Measurements from ENCODE around the gene NTN5.
"Not testable (repeated sequence)": the region's sequence is repeated elsewhere in the genome, so short reads cannot be mapped to it uniquely, and the experiment has no call there.

Gene NTN5

GRCh38 chr19:48663667-48664066 is 9.2 kb downstream of the NTN5 start:
- no peak overlapping the region for H3K27ac ChIP-seq

DNA sequence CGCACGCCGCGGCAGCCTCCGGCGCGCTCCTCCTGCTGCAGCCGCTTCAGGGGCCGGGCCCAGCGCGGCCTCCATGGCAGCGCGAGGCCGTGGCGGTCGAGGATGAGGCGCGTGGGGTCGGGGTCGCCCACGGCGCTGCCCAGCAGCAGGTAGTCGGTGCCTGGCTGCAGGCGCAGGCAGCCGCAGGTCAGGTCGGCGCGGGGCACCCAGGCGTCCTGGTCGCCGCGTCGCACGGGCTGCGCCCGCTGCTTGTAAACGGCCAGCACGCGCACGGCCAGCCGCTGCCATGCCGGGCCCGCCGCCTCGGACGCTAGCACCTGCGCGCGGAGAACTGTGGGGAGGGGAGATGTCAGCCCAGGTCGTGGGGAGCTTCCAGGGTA is 11.1 kb downstream of the NTN5 start:
- TF ChIP-seq CTCF (IDR thresholded peaks at IDR 0.05) = no peak
- TF ChIP-seq ZFX (IDR thresholded peaks at IDR 0.05; ENCODE audit: borderline replicate concordance) = no peak
- peak overlapping the region; percentile 69; the same call in 1 of the 2 replicates for H3K27ac ChIP-seq

More at GRCh38 chr19:48663667-48664066, 9.2 kb downstream of the NTN5 start:
- TF ChIP-seq ZFX (IDR thresholded peaks at IDR 0.05; ENCODE audit: borderline replicate concordance) = no peak
- TF ChIP-seq CTCF (IDR thresholded peaks at IDR 0.05) = no peak

DNA sequence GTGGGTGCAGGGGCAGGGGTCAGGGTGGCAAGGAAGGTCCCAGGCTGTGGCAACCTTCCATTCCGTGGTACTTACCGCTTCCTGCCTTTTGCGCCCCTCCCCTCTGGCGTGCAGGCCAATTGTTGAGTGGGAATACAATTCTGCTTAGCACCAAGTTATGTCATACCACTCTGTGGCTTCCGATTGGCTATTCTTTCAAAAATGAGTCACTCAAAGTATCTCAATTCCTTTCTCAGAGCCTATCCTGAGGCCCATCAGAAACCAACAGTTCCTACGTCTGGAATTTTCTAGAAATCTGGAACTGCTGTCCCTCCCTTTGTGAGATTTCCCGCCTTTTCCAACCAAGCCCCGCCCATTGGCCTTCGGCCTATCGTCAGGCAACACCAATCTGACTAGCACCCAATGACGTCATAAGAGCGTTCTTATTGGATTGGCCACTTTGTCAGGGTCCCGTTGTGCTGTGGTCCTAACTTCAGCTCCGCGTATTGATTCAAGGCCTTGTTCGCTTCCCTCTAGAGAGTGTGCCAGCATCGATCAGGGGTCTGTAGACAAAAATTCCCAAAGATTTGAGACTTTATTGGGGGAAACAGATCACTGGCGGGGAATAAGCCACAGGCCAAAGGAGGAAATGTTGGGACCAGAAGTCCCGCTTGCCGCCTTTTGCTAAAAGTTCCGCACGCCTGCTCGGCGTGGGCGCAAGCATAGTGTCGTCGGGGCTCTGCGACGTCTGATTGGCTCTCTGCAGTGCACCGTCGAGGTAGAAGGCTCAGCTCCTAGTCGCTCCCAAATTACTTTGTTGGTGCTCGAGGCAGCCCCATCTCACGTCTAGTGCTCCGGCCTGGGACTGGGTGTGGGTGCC is 11.7 kb downstream of the NTN5 start:
- TF ChIP-seq ZFX (IDR thresholded peaks at IDR 0.05; ENCODE audit: borderline replicate concordance) = no peak
- TF ChIP-seq CTCF (IDR thresholded peaks at IDR 0.05) = no peak
- peak overlapping the region; percentile 69 for H3K27ac ChIP-seq

DNA sequence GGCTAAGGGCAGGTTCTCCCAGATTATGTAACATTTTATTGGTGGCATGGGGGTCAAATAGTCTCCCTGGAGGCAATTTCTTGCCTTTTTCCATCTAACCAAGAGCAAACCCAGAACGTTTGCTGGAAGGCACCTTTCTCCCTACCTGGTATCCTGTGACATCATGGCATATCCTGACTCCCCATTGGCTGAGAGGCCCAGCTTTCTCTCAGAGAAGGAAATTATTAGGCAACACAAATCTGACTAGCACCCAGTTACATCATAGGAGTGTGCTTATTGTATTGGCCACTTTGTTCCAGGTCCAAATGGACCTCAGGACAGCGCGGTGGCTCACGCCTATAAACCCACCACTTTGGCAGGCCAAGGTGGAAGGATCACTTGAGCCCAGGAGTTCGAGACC is 13.0 kb downstream of the NTN5 start:
- no peak overlapping the region for H3K27ac ChIP-seq
- TF ChIP-seq ZFX (IDR thresholded peaks at IDR 0.05; ENCODE audit: borderline replicate concordance) (no peak), CTCF (IDR thresholded peaks at IDR 0.05) (no peak)

DNA sequence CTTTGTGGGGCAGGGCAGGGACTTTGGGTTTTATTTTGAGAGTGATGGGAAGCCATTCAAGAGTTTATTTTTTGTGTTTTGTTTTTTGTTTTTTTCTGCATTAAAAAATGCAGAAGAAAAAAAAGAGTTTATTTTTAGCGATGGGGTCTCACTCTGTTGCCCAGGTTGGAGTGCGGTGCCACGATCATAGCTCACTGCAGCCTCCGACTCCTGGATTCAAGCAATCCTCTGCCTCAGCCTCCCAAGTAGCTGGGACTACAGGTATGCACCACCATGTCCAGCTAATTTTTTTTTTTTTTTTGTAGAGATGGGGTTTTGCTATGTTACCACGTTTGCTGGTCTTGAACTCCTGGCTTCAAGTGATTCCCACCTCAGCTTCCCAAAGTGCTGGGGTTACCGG is 14.3 kb downstream of the NTN5 start:
- H3K27ac ChIP-seq = no peak overlapping the region
- TF ChIP-seq CTCF (IDR thresholded peaks at IDR 0.05) = no peak
- TF ChIP-seq ZFX (IDR thresholded peaks at IDR 0.05; ENCODE audit: borderline replicate concordance) = no peak

DNA sequence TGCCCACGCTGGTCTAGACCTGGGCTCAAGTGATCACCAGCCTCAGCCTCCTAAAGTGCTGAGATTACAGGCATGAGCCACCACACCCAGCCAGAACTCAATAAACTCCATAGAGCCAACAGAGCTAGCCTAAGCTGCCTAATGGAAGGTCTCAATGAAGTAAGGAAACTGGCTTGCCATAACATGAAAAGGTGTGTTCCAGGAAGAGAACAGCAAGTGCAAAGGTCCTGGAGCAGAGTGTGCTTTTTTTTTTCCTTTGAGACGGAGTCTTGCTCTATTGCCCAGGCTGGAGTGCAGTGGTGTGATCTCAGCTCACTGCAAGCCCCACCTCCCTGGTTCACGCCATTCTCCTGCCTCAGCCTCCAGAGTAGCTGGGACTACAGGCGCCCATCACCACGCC is 15.0 kb downstream of the NTN5 start:
- H3K27ac ChIP-seq = not testable (repeated sequence)

DNA sequence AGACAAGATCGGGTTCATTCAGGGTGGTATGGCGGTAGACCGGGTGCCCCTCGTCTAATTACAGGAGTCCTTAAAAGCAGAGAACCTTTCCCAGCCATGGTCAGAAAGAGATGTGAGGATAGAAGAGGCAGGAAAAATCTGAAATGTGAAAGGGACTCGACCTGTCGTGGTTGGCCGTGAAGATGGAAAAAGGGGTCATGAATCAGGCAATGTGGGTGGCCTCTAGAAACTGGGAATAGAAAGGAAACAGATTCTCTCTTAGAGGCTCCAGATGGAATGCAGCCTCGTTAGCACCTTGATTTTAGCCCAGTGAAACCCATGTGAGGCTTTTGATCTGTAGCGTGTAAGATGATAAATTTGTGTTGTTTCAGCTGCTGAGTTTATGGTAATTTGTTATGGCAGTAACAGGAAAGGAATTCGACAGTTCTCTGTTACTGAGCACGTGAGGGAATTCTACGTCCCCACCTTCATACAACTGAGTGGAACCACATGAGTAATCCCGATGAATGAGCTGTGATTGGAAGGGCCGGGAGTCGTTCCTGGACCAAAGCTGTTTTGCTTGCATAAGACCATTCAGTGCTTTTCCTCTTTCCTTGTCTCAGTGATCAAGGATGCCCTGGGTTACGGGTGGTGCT is 15.9 kb downstream of the NTN5 start:
- no peak overlapping the region for H3K27ac ChIP-seq
- TF ChIP-seq ZFX (IDR thresholded peaks at IDR 0.05; ENCODE audit: borderline replicate concordance) (no peak), CTCF (IDR thresholded peaks at IDR 0.05) (no peak)
